Measurements from ENCODE around the gene LRG1. TPM values are rescaled to one million over a fixed set of nuclear protein-coding genes. Genes with fewer than 3 reads are reported as not detected.

LRG1 gene
- total RNA-seq, 1 donor: not detected

DNA sequence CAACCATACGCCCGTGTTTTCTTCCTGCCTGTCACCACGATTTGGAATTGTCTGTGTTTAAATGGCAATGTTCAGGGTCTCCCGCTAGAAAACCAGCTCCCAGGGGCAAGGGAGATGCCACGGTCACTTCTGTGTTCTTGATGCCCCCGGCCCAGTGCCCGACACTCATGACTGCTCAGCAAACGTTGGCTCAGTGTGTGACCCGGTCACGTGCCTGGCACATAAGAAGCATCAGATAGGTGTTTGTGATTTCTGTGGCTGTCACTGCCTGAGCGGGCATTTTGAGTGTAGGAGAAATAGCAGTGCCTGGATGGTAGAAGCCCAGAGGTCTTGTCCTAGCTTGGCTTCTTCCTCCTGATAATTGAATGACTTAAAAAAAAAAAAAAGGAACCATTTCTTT is 52.3 kb downstream of the LRG1 start:
- H2AFZ ChIP-seq (ENCODE audit: low read length): no peak overlapping the region
- H3K27me3 ChIP-seq (ENCODE audit: insufficient read depth, low read length): no peaks in the 10 kb centered on the region
- H3K27ac ChIP-seq (ENCODE audit: low read depth, low read length): no peak overlapping the region
- peak; percentile 34 for DNase-seq (ENCODE audit: insufficient read length, low spot score, missing footprints)
- peaks cover 5% of the 10 kb centered on the region for H3K79me2 ChIP-seq (ENCODE audit: insufficient read depth, low read length)
- no peaks in the 10 kb centered on the region for H3K4me1 ChIP-seq (ENCODE audit: insufficient read depth, low read length)
- H3K9me3 ChIP-seq (ENCODE audit: low read depth, low read length): no peaks in the 10 kb centered on the region
- peaks cover 7% of the 10 kb centered on the region for H4K20me1 ChIP-seq (ENCODE audit: insufficient read depth, low read length)
- TF ChIP-seq, protein P1, sequence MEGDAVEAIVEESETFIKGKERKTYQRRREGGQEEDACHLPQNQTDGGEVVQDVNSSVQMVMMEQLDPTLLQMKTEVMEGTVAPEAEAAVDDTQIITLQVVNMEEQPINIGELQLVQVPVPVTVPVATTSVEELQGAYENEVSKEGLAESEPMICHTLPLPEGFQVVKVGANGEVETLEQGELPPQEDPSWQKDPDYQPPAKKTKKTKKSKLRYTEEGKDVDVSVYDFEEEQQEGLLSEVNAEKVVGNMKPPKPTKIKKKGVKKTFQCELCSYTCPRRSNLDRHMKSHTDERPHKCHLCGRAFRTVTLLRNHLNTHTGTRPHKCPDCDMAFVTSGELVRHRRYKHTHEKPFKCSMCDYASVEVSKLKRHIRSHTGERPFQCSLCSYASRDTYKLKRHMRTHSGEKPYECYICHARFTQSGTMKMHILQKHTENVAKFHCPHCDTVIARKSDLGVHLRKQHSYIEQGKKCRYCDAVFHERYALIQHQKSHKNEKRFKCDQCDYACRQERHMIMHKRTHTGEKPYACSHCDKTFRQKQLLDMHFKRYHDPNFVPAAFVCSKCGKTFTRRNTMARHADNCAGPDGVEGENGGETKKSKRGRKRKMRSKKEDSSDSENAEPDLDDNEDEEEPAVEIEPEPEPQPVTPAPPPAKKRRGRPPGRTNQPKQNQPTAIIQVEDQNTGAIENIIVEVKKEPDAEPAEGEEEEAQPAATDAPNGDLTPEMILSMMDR (IDR thresholded peaks at IDR 0.05; ENCODE audit: extremely low read depth, low read depth, low read length): no peak
- H3K4me3 ChIP-seq (ENCODE audit: insufficient read depth, low read length): no peak overlapping the region
- peaks cover 44% of the 10 kb centered on the region for H3K36me3 ChIP-seq (ENCODE audit: insufficient read depth, low read length)
- H3K4me2 ChIP-seq (ENCODE audit: insufficient read depth, low read length): no peak overlapping the region

Other genes starting within 250 kb of the LRG1 start
- gene TMIGD2, start 237.6 kb downstream of the LRG1 start, total RNA-seq: not detected in 2 replicates
- 0.29 and 1.1 TPM in 2 replicates for gene FSD1, start 235.4 kb downstream of the LRG1 start, total RNA-seq
- gene STAP2, start 201.2 kb downstream of the LRG1 start, total RNA-seq: 2.4 and 2.5 TPM in 2 replicates
- gene MPND, start 196.5 kb downstream of the LRG1 start, total RNA-seq: 6.8 and 6.9 TPM in 2 replicates
- 83.2 and 84.9 TPM in 2 replicates for gene SH3GL1, start 139.5 kb downstream of the LRG1 start, total RNA-seq
- gene CHAF1A, start 137.4 kb downstream of the LRG1 start, total RNA-seq: 3.6 and 5.6 TPM in 2 replicates
- gene UBXN6, start 82.2 kb downstream of the LRG1 start, total RNA-seq: 120 and 136 TPM in 2 replicates
- gene HDGFL2, start 67.7 kb downstream of the LRG1 start, total RNA-seq: 44.2 and 48.5 TPM in 2 replicates
- under 0.01 TPM in 2 replicates for gene PLIN4, start 21.6 kb downstream of the LRG1 start, total RNA-seq
- 0.36 TPM in 1 of 2 replicates, not detected in the other for gene PLIN5, start 4.8 kb downstream of the LRG1 start, total RNA-seq
- gene SEMA6B, start 19.6 kb upstream of the LRG1 start, total RNA-seq: 0.29 and 0.36 TPM in 2 replicates
- 1.8 TPM in 2 replicates for gene TNFAIP8L1, start 99.5 kb upstream of the LRG1 start, total RNA-seq
- gene MYDGF, start 130.3 kb upstream of the LRG1 start, total RNA-seq: 152 and 161 TPM in 2 replicates
- gene DPP9, start 183.8 kb upstream of the LRG1 start, total RNA-seq: 26.5 and 30.4 TPM in 2 replicates